AG09309 (cell line): ENCODE measurements around the gene FABP1.

Source experiments
- DNase-seq: peaks from one replicate; pipeline ENCODE4 v3.0.0-alpha.2; 2010; ENCODE audit warnings: low read depth
- H3K4me3 ChIP-seq: 2 replicates; pipeline ENCODE4 v1.5.1; 2011; ENCODE audit warnings: mild to moderate bottlenecking, low read depth, low read length, moderate library complexity; ENCODE audit not compliant: control insufficient read depth
- CTCF ChIP-seq: IDR thresholded peaks from 2 replicates; pipeline ENCODE4 v1.5.1; 2011; ENCODE audit warnings: mild to moderate bottlenecking, low read depth, low read length, inconsistent platforms; ENCODE audit not compliant: insufficient read depth, control insufficient read depth; ENCODE audit errors: missing control alignments

The FABP1 gene

GRCh38 chr2:88125344-88125923, 2.4 kb downstream of the FABP1 start:
- no peak for DNase-seq
- no peak overlapping the region for H3K4me3 ChIP-seq
- TF ChIP-seq CTCF, result no peak

- no peak for DNase-seq
- no peak for TF ChIP-seq CTCF
- no peak overlapping the region for H3K4me3 ChIP-seq
Measured at GRCh38 chr2:88123975-88124917, 3.6 kb downstream of the FABP1 start.

GRCh38 chr2:88123164-88123974, 4.5 kb downstream of the FABP1 start:
- DNase-seq, result no peak
- no peak for TF ChIP-seq CTCF

GRCh38 chr2:88122141-88122884, 5.5 kb downstream of the FABP1 start:
- no peak overlapping the region for H3K4me3 ChIP-seq
- TF ChIP-seq CTCF, result no peak
- no peak for DNase-seq

More at GRCh38 chr2:88123164-88123974, 4.5 kb downstream of the FABP1 start:
- no peak overlapping the region for H3K4me3 ChIP-seq

GRCh38 chr2:88121678-88122077, 6.2 kb downstream of the FABP1 start:
- DNase-seq, result no peak
- no peak overlapping the region for H3K4me3 ChIP-seq
- no peak for TF ChIP-seq CTCF

- no peak overlapping the region for H3K4me3 ChIP-seq
- no peak for TF ChIP-seq CTCF
- no peak for DNase-seq
Measured at GRCh38 chr2:88117973-88118372, 9.9 kb downstream of the FABP1 start.
